HCT116 (cell line): ENCODE measurements around the gene STAP2. TPM values are rescaled to one million over a fixed set of nuclear protein-coding genes. Genes with fewer than 3 reads are reported as not detected.

ENCODE experiments used
- ATAC-seq: fragments of 200-7000 bp; cut with Tn5 transposase; 2 replicates; pipeline ENCODE4 v1.9.1; 2020; ENCODE audit warnings: mild to moderate bottlenecking, moderate library complexity
- BruUV-seq: library from RNA; stranded (reverse); fragments of 400-500 nt; replicated peaks from 2 replicates; lab custom pipeline; 2021; lab: Mats Ljungman, UMichigan
- CTCF ChIA-PET: fragments of 300-600 bp; sonication (Branson Sonifier 250); formaldehyde crosslinking; loops from one replicate; lab custom pipeline; 2021; ENCODE audit warnings: antibody characterized with exemption; lab: Charles Lee
- POLR2A ChIA-PET: fragments of 300-600, 350-600 bp; sonication (Branson Sonifier 250); formaldehyde crosslinking; loops from one replicate; lab custom pipeline; 2021; ENCODE audit warnings: antibody characterized with exemption; lab: Charles Lee
- RAD21 ChIA-PET, 2 experiments: fragments of 300-600 bp; sonication (Branson Sonifier 250); formaldehyde crosslinking; loops; one replicate each; lab custom pipeline; 2023; ENCODE audit warnings: low total read pairs in 2 of 2; ENCODE audit not compliant: uncharacterized antibody in 2 of 2, unreplicated experiment in 2 of 2, low non-redundant PET in 1 of 2; lab: Charles Lee
- DNase-seq: peaks from one replicate; pipeline ENCODE4 v3.0.0-alpha.2; 2010; ENCODE audit warnings: low read depth, low spot score
- H2AFZ ChIP-seq: fragments of 200-600 bp; shearing (Covaris generic), sonication (generic); 2 replicates; pipeline ENCODE4 v1.6.1; 2017; ENCODE audit warnings: low read depth, mixed run types, mixed read lengths, antibody characterized with exemption, low read length; ENCODE audit not compliant: poor library complexity, severe bottlenecking
- H3K27ac ChIP-seq: 2 replicates; pipeline ENCODE4 v1.5.1; 2012; ENCODE audit warnings: low read depth, low read length
- H3K27me3 ChIP-seq: fragments of 200-600 bp; sonication (generic); 2 replicates; pipeline ENCODE4 v1.6.1; 2016; ENCODE audit warnings: mixed run types, low read length, mixed read lengths; ENCODE audit not compliant: insufficient read depth
- H3K36me3 ChIP-seq, 2 experiments: fragments of 200-500 bp in 1 of 2; fragments of 200-600 bp in 1 of 2; sonication (Bioruptor generic) in 1 of 2; sonication (generic) in 1 of 2; 2 replicates each; pipeline versions ENCODE4 v1.5.1 to v1.6.1; 2014 to 2016; ENCODE audit warnings: low read length in 2 of 2, inconsistent platforms in 1 of 2, mixed read lengths in 1 of 2, mixed run types in 1 of 2; ENCODE audit not compliant: insufficient read depth in 2 of 2, control insufficient read depth in 1 of 2
- H3K4me1 ChIP-seq, 2 experiments: fragments of 200-600 bp in 1 of 2; sonication (generic) in 1 of 2; 2 replicates each; pipeline versions ENCODE4 v1.5.1 to v1.6.1; 2012 to 2017; ENCODE audit warnings: low read length in 2 of 2, inconsistent platforms in 1 of 2, mild to moderate bottlenecking in 1 of 2, mixed read lengths in 1 of 2, mixed run types in 1 of 2, moderate library complexity in 1 of 2; ENCODE audit not compliant: insufficient read depth in 2 of 2, control insufficient read depth in 1 of 2
- H3K4me2 ChIP-seq: fragments of 200-600 bp; sonication (generic); 2 replicates; pipeline ENCODE4 v1.6.1; 2017; ENCODE audit warnings: mixed run types, low read length, mixed read lengths
- H3K4me3 ChIP-seq, 2 experiments: fragments of 200-600 bp in 1 of 2; sonication (generic) in 1 of 2; replicated peaks in 1 of 2; 2 replicates each; pipeline ENCODE4 v1.5.1; 2011 to 2016; ENCODE audit warnings: low read length in 2 of 2, control low read depth in 1 of 2, low read depth in 1 of 2, mild to moderate bottlenecking in 1 of 2, mixed read lengths in 1 of 2, mixed run types in 1 of 2
- H3K79me2 ChIP-seq: fragments of 200-600 bp; sonication (generic); 2 replicates; pipeline ENCODE4 v1.6.1; 2017; ENCODE audit warnings: mild to moderate bottlenecking, mixed run types, low read length, moderate library complexity, mixed read lengths; ENCODE audit not compliant: insufficient read depth
- H3K9ac ChIP-seq: fragments of 200-600 bp; sonication (generic); 2 replicates; pipeline ENCODE4 v1.6.1; 2016; ENCODE audit warnings: low read length, mixed read lengths
- H3K9me2 ChIP-seq: fragments of 200-600 bp; sonication (generic), shearing (Covaris generic); 2 replicates; pipeline ENCODE4 v1.6.1; 2017; ENCODE audit warnings: mixed run types, mild to moderate bottlenecking, moderate library complexity; ENCODE audit not compliant: insufficient read depth
- H3K9me3 ChIP-seq, 2 experiments: fragments of 200-500 bp in 1 of 2; fragments of 200-600 bp in 1 of 2; sonication (Bioruptor generic) in 1 of 2; sonication (generic) in 1 of 2; 2 replicates each; pipeline ENCODE4 v1.6.1; 2014 to 2017; ENCODE audit warnings: low read length in 2 of 2, mixed read lengths in 2 of 2, inconsistent platforms in 1 of 2, low read depth in 1 of 2, mild to moderate bottlenecking in 1 of 2, mixed run types in 1 of 2, moderate library complexity in 1 of 2; ENCODE audit not compliant: control insufficient read depth in 1 of 2, insufficient read depth in 1 of 2
- H4K20me1 ChIP-seq: fragments of 200-600 bp; sonication (generic), shearing (Covaris generic); 2 replicates; pipeline ENCODE4 v1.6.1; 2017; ENCODE audit warnings: mixed run types, mild to moderate bottlenecking, moderate library complexity; ENCODE audit not compliant: insufficient read depth
- CBX3 ChIP-seq: IDR thresholded peaks from 2 replicates; pipeline ENCODE4 v1.6.1; 2012; ENCODE audit warnings: low read depth
- EZH2 ChIP-seq: fragments of 200-600 bp; sonication (generic); IDR thresholded peaks from 2 replicates; pipeline ENCODE4 v1.6.1; 2017; ENCODE audit warnings: antibody characterized with exemption, mixed run types
- EZH2phosphoT487 ChIP-seq: fragments of 200-600 bp; IDR thresholded peaks from 2 replicates; pipeline ENCODE4 v1.6.1; 2018; ENCODE audit warnings: antibody characterized with exemption, borderline replicate concordance
- MAX ChIP-seq: IDR thresholded peaks from 2 replicates; pipeline ENCODE4 v1.6.1; 2012
- POLR2AphosphoS5 ChIP-seq: IDR thresholded peaks from 2 replicates; pipeline ENCODE4 v1.6.1; 2011; ENCODE audit warnings: mild to moderate bottlenecking, low read depth, low read length, moderate library complexity
- RAD21 ChIP-seq: IDR thresholded peaks from 2 replicates; pipeline ENCODE4 v1.6.1; 2012; ENCODE audit warnings: low read depth, mild to moderate bottlenecking
- SIN3A ChIP-seq: IDR thresholded peaks from 2 replicates; pipeline ENCODE4 v1.6.1; 2012; ENCODE audit warnings: low read depth
- YY1 ChIP-seq: IDR thresholded peaks from 2 replicates; pipeline ENCODE4 v1.6.1; 2011; ENCODE audit warnings: low read length, low read depth, moderate library complexity, mild to moderate bottlenecking; ENCODE audit not compliant: insufficient replicate concordance; ENCODE audit errors: extremely low read depth
- intact Hi-C: fragments of 100-400 bp; cut with micrococcal nuclease; formaldehyde crosslinking; loops from 2 replicates; pipeline ENCODE4 v1.10.0; 2022
- total RNA-seq: library from RNA; stranded (reverse); gene quantifications from one replicate; pipeline ENCODE4 v1.2.1, GENCODE V29; 2021; ENCODE audit not compliant: unreplicated experiment

The STAP2 gene
- total RNA-seq, 1 experiment from 2014 or later, result 2.1 TPM

- peak within 1 kb of the TSS; percentile 62 for H2AFZ ChIP-seq
- TF ChIP-seq MAX, result peak; percentile 74; the same call in 1 of the 2 replicates
- peak; percentile 48; the same call in 1 of the 2 replicates for TF ChIP-seq POLR2AphosphoS5
- no peak for TF ChIP-seq CBX3
- 0 out of 2 replicates have a peak, but pooled peaks have one; percentile 24 for TF ChIP-seq SIN3A
- no peak for TF ChIP-seq EZH2
- TF ChIP-seq YY1, result peak; percentile 77
- no peak for TF ChIP-seq RAD21
- TF ChIP-seq EZH2phosphoT487, result no peak
- no TSS peak for BruUV-seq
Observed at GRCh38 chr19:4343370-4344307, 5.0 kb upstream of the STAP2 start, which contains the start of gene MPND. Gene MPND, plus strand, starts transcription at chr19:4343562. Its CDS starts 32 bp downstream, at chr19:4343594.

More at GRCh38 chr19:4343370-4344307, 5.0 kb upstream of the STAP2 start, which contains the start of gene MPND:
- no peaks in the 10 kb centered on the region for H4K20me1 ChIP-seq
- H3K4me1 ChIP-seq, result peaks cover 7 to 18% of the 10 kb centered on the region in 2 experiments
- DNase-seq (peak; percentile 50), ATAC-seq (peak; percentile 79)
- H3K4me2 ChIP-seq, result peak within 1 kb of the TSS; percentile 97
- POLR2A ChIA-PET, result interaction anchor here (1.0 to 1.6 kb wide), 15 partner anchors 9 to 128 kb away, joined by 3 to 11 read pairs (median 5); partner anchors contain the start of genes CHAF1A, FSD1 and YJU2
- peak within 1 kb of the TSS; percentile 77 for H3K9ac ChIP-seq
- peak within 1 kb of the TSS; percentile 86 for H3K27ac ChIP-seq
- H3K79me2 ChIP-seq, result no peaks in the 10 kb centered on the region; the same call in 1 of the 2 replicates
- H3K9me3 ChIP-seq, result no peaks in the 10 kb centered on the region
- H3K36me3 ChIP-seq, result peaks cover 0 to 5% of the 10 kb centered on the region in 2 experiments; a peak in 2 of 4 replicates
- H3K27me3 ChIP-seq, result no peaks in the 10 kb centered on the region
- CTCF ChIA-PET, result interaction anchor here (1.2 to 3.0 kb wide), 4 partner anchors 9 to 96 kb away, joined by 3 to 47 read pairs (median 20); partner anchors contain the start of gene YJU2
- intact Hi-C loops, result loop anchor here (2.0 kb wide), 1 partner anchor 31 kb away; no protein-coding TSS in a partner anchor
- RAD21 ChIA-PET, result interaction anchor here in 1 of 2 experiments (0.8 to 1.5 kb wide), 2 partner anchors 9 to 77 kb away, joined by 3 to 10 read pairs; no protein-coding TSS in a partner anchor
- H3K4me3 ChIP-seq, result peak within 1 kb of the TSS; percentile 69 to 75
- H3K9me2 ChIP-seq, result no peaks in the 10 kb centered on the region
